HepG2 (cell line): ENCODE measurements around the gene VPS13D. TPM values are rescaled to one million over a fixed set of nuclear protein-coding genes. Genes with fewer than 3 reads are reported as not detected.

ENCODE experiments used
- ATAC-seq: fragments of 200-7000 bp; cut with Tn5 transposase; 3 replicates; pipeline ENCODE4 v1.9.1; 2020; ENCODE audit warnings: mild to moderate bottlenecking, moderate library complexity
- BruUV-seq: library from RNA; stranded (reverse); fragments of 400-500 nt; replicated peaks from 2 replicates; lab custom pipeline; 2021; lab: Mats Ljungman, UMichigan
- CTCF ChIA-PET: fragments of 300-600 bp; formaldehyde crosslinking; extraction: SDS; loops from one replicate; lab custom pipeline; 2021; ENCODE audit warnings: low total read pairs, inconsistent platforms, low intra/inter-chr PET ratio; lab: Yijun Ruan, JAX
- POLR2A ChIA-PET: fragments of 350-600 bp; sonication (Branson Sonifier 250); formaldehyde crosslinking; loops from one replicate; lab custom pipeline; 2020; ENCODE audit warnings: antibody characterized with exemption, inconsistent platforms; lab: Yijun Ruan, JAX
- DNase-seq: peaks from one replicate; pipeline ENCODE4 v3.0.0-alpha.2; 2015; ENCODE audit warnings: low spot score
- FAIRE-seq: peaks from 3 replicates; lab custom pipeline; 2011; peaks lifted over from hg19 to GRCh38; lab: Jason Lieb, UNC
- H2AFZ ChIP-seq: one replicate; pipeline ENCODE4 v1.6.1; 2011; ENCODE audit warnings: low read length, inconsistent platforms
- H3K27ac ChIP-seq: fragments of 300-600 bp; 3 replicates; pipeline ENCODE4 v1.8.0; 2011; ENCODE audit warnings: mixed run types, mild to moderate bottlenecking, mixed read lengths, low read length, inconsistent platforms; ENCODE audit not compliant: insufficient read depth; ENCODE audit errors: extremely low read length
- H3K27me3 ChIP-seq, 2 experiments: fragments of 200-600 bp in 1 of 2; 2 replicates in 1 of 2; 3 replicates in 1 of 2; pipeline versions ENCODE4 v1.6.0 to v1.8.0; 2011; ENCODE audit warnings: low read length in 2 of 2, mild to moderate bottlenecking in 2 of 2, moderate library complexity in 2 of 2, inconsistent platforms in 1 of 2; ENCODE audit not compliant: insufficient read depth in 2 of 2, control insufficient read depth in 1 of 2
- H3K36me3 ChIP-seq, 2 experiments: fragments of 200-600 bp in 1 of 2; replicated peaks in 1 of 2; 2 replicates in 1 of 2; 3 replicates in 1 of 2; pipeline versions ENCODE4 v1.5.1 to v1.8.0; 2011; ENCODE audit warnings: low read length in 2 of 2, inconsistent platforms in 1 of 2; ENCODE audit not compliant: insufficient read depth in 2 of 2, control insufficient read depth in 1 of 2
- H3K4me1 ChIP-seq: 2 replicates; pipeline ENCODE4 v1.5.1; 2012; ENCODE audit warnings: low read length, inconsistent platforms; ENCODE audit not compliant: insufficient read depth
- H3K4me2 ChIP-seq: 2 replicates; pipeline ENCODE4 v1.6.0; 2011; ENCODE audit warnings: low read depth, low read length, inconsistent platforms
- H3K4me3 ChIP-seq, 3 experiments: fragments of 200-600 bp in 1 of 3; sonication (generic), shearing (Covaris generic) in 1 of 3; replicated peaks in 1 of 3; 2 replicates each; pipeline ENCODE4 v1.5.1; 2011 to 2016; ENCODE audit warnings: low read length in 3 of 3, inconsistent platforms in 2 of 3, low read depth in 2 of 3, mild to moderate bottlenecking in 2 of 3, control low read depth in 1 of 3, mixed read lengths in 1 of 3; ENCODE audit not compliant: insufficient read depth in 1 of 3
- H3K79me2 ChIP-seq: one replicate; pipeline ENCODE4 v1.6.1; 2011; ENCODE audit warnings: low read length, inconsistent platforms; ENCODE audit not compliant: insufficient read depth
- H3K9ac ChIP-seq: 2 replicates; pipeline ENCODE4 v1.6.0; 2011; ENCODE audit warnings: mild to moderate bottlenecking, low read depth, low read length, inconsistent platforms; ENCODE audit not compliant: insufficient read depth
- H3K9me3 ChIP-seq: 2 replicates; pipeline ENCODE4 v1.5.1; 2012; ENCODE audit warnings: mild to moderate bottlenecking, low read length
- H4K20me1 ChIP-seq: 2 replicates; pipeline ENCODE4 v1.6.0; 2011; ENCODE audit warnings: inconsistent platforms, mild to moderate bottlenecking, low read length, moderate library complexity; ENCODE audit not compliant: insufficient read depth
- CHD4 ChIP-seq: fragments of 200-600 bp; sonication (generic); IDR thresholded peaks from 2 replicates; pipeline ENCODE4 v1.7.0; 2017; ENCODE audit warnings: mild to moderate bottlenecking, low read length, borderline replicate concordance
- ERF ChIP-seq: IDR thresholded peaks from 2 replicates; pipeline ENCODE4 v1.6.1; 2018; ENCODE audit warnings: missing biosample characterization, missing genetic modification reagents
- FOXC1 ChIP-seq: sonication (generic); formaldehyde crosslinking; IDR thresholded peaks from 2 replicates; pipeline ENCODE4 v1.8.0; 2022; ENCODE audit warnings: mild to moderate bottlenecking, missing genetic modification reagents, borderline replicate concordance
- HDAC6 ChIP-seq: fragments of 200-600 bp; sonication (generic); IDR thresholded peaks from 2 replicates; pipeline ENCODE4 v1.7.0; 2017; ENCODE audit warnings: mild to moderate bottlenecking, antibody characterized with exemption, low read length, low read depth
- KAT2B ChIP-seq: fragments of 150-350 bp; IDR thresholded peaks from 2 replicates; pipeline ENCODE4 v1.6.1; 2014; ENCODE audit warnings: low read depth, low read length, borderline replicate concordance
- NR2F1 ChIP-seq, 2 experiments: fragments of 450-650 bp in 1 of 2; formaldehyde crosslinking in 1 of 2; IDR thresholded peaks; 2 replicates each; pipeline versions ENCODE4 v1.5.0 to v1.6.1; 2016 to 2020; ENCODE audit warnings: mild to moderate bottlenecking in 1 of 2, missing compliant biosample characterization in 1 of 2, missing genetic modification reagents in 1 of 2, moderate library complexity in 1 of 2
- NR2F6 ChIP-seq, 2 experiments: IDR thresholded peaks; 2 replicates each; pipeline ENCODE4 v1.6.1; 2016; ENCODE audit warnings: antibody characterized with exemption in 1 of 2, mild to moderate bottlenecking in 1 of 2
- POLR2AphosphoS2 ChIP-seq: IDR thresholded peaks from 2 replicates; pipeline ENCODE4 v1.6.1; 2011; ENCODE audit warnings: low read depth, low read length, improper control_type of control experiment
- SALL1 ChIP-seq: sonication (generic); formaldehyde crosslinking; IDR thresholded peaks from 2 replicates; pipeline ENCODE4 v1.8.0; 2022; ENCODE audit warnings: mild to moderate bottlenecking, missing genetic modification reagents
- SOX6 ChIP-seq, 2 experiments: fragments of 450-650 bp in 1 of 2; sonication (generic) in 1 of 2; formaldehyde crosslinking in 1 of 2; IDR thresholded peaks; 2 replicates each; pipeline versions ENCODE4 v1.4.0 to v1.6.1; 2017 to 2020; ENCODE audit warnings: antibody characterized with exemption in 1 of 2, mild to moderate bottlenecking in 1 of 2, missing genetic modification reagents in 1 of 2
- ZFAT ChIP-seq: sonication (generic); formaldehyde crosslinking; conservative IDR thresholded peaks from 2 replicates; pipeline ENCODE4 v1.8.1; 2023; ENCODE audit warnings: missing genetic modification reagents, inconsistent platforms
- ZNF124 ChIP-seq: sonication (generic); formaldehyde crosslinking; IDR thresholded peaks from 2 replicates; pipeline ENCODE4 v1.4.0; 2020; ENCODE audit warnings: missing genetic modification reagents
- ZNF230 ChIP-seq: sonication (generic); formaldehyde crosslinking; IDR thresholded peaks from 2 replicates; pipeline ENCODE4 v1.4.0; 2020; ENCODE audit warnings: mild to moderate bottlenecking, missing genetic modification reagents
- ZNF510 ChIP-seq: sonication (generic); formaldehyde crosslinking; IDR thresholded peaks from 2 replicates; pipeline ENCODE4 v1.4.0; 2020; ENCODE audit warnings: low read depth, mild to moderate bottlenecking, missing genetic modification reagents
- WGBS: methylation state at CpG from one replicate; pipeline ENCODE4 v1.1.6; 2017; ENCODE audit warnings: low lambda C conversion rate; 5-methylcytosine and 5-hydroxymethylcytosine counted together
- in situ Hi-C: cut with HindIII; loops from 2 replicates; pipeline ENCODE4 v1.10.0; 2017; ENCODE audit warnings: low pct_unique_long_range_greater_than_20kb; ENCODE audit not compliant: extremely low pct_ligation_motif_present
- intact Hi-C: fragments of 100-400 bp; cut with micrococcal nuclease; formaldehyde crosslinking; loops from one replicate; pipeline ENCODE4 v1.10.0; 2022; ENCODE audit not compliant: unreplicated experiment
- polyA plus RNA-seq, 8 experiments: library from polyadenylated mRNA; depleted of rRNA in 3 of 8; stranded (reverse) in 7 of 8; unstranded in 1 of 8; fragments of >200 nt; fragmentation: Illumina TruSeq in 4 of 8; extraction: Trizol in 4 of 8; gene quantifications; 2 replicates each; pipeline versions ENCODE4 v1.2.1 to v1.2.3, GENCODE V29; 2011 to 2016; ENCODE audit warnings: low read depth in 4 of 8, missing spikeins in 1 of 8, mixed read lengths in 1 of 8; ENCODE audit not compliant: insufficient read depth in 1 of 8
- total RNA-seq, 5 experiments: library from RNA; depleted of rRNA; stranded (reverse); fragments of >200 nt; fragmentation: Illumina TruSeq; extraction: Trizol; gene quantifications; 2 replicates each; pipeline ENCODE4 v1.2.3, GENCODE V29; 2016; ENCODE audit warnings: low read depth in 1 of 5
- TF ChIP-seq, protein P1 (sequence below): sonication (generic); formaldehyde crosslinking; IDR thresholded peaks from 2 replicates; pipeline ENCODE4 v1.5.0; 2020; ENCODE audit warnings: mild to moderate bottlenecking, missing genetic modification reagents, moderate library complexity
- TF ChIP-seq, protein P2 (sequence below): sonication (generic); formaldehyde crosslinking; IDR thresholded peaks from 2 replicates; pipeline ENCODE4 v1.8.0; 2023; ENCODE audit warnings: mild to moderate bottlenecking, missing genetic modification reagents

Gene VPS13D
- total and polyA plus RNA-seq, 2 of the 13 experiments (the other 11 are each of a cell fraction or from before 2014, with no cell fraction given): 8.6 to 13.9 TPM

DNA sequence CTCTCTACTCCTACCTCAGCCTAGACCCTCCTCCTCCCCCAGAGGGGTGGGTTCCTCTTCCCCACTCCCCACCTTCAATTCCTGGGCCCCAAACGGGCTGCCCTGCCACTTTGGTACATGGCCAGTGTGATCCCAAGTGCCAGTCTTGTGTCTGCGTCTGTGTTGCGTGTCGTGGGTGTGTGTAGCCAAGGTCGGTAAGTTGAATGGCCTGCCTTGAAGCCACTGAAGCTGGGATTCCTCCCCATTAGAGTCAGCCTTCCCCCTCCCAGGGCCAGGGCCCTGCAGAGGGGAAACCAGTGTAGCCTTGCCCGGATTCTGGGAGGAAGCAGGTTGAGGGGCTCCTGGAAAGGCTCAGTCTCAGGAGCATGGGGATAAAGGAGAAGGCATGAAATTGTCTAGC is 21.6 kb upstream of the VPS13D start:
- POLR2A ChIA-PET: no interaction called here
- intact Hi-C loops: no loop called here

DNA sequence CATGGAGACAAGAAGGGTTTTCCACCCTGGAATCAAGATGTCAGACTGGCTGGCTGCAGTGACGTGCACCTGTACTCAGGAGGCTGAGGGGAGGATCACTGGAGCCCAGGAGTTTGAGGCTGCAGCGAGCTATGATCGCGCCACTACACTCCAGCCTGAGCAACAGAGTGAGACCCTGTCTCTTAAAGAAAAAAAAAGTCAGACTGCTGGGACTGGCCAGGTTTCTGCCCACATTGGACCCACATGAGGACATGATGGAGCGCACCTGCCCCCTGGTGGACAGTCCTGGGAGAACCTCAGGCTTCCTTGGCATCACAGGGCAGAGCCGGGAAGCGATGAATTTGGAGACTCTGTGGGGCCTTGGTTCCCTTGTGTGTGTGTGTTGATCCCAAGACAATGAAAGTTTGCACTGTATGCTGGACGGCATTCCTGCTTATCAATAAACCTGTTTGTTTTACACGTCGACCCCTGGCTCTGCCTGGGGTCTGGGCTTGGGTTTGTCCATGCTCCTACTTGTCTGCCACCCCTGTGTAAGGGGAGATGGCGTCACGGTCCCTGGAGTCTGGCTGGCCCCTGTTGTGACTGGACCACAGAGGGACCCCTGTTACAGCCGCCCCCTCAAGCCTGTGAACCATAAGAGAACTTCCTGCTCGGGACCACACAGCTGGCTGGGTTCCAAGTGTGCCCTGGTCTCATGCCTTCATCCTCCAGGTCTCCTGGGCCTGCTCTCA is 20.9 kb upstream of the VPS13D start:
- ChIA-PET POLR2A (no interaction called here), CTCF (interaction anchor here (1.0 to 3.6 kb wide), 3 partner anchors 72 to 90 kb away, joined by 3 to 93 read pairs (median 13); no protein-coding TSS in a partner anchor)
- Histone ChIP-seq H3K9ac (no peak overlapping the region), H3K27ac (no peak overlapping the region), H3K9me3 (no peaks in the 10 kb centered on the region), H4K20me1 (no peaks in the 10 kb centered on the region), H3K79me2 (no peaks in the 10 kb centered on the region), H3K36me3 (no peaks in the 10 kb centered on the region), H3K4me3 (no peak overlapping the region), H3K27me3 (no peaks in the 10 kb centered on the region), H2AFZ (no peak overlapping the region), H3K4me1 (no peaks in the 10 kb centered on the region), H3K4me2 (no peak overlapping the region)
- DNase-seq (peak; percentile 56), FAIRE-seq (peak; percentile 87), ATAC-seq (peak; percentile 93)
- BruUV-seq: no TSS peak
- WGBS: 0% methylated on average over 3 of the region's 14 CpGs
- intact Hi-C loops: loop anchor here (1.0 kb wide), 1 partner anchor 85 kb away; no protein-coding TSS in a partner anchor
- in situ Hi-C loops: loop anchor here (5.0 kb wide), 1 partner anchor 87 kb away; no protein-coding TSS in a partner anchor
- 0 out of 2 replicates have a peak, but pooled peaks have one; percentile 20 for TF ChIP-seq ERF (CRISPR knock-in tag)
- TF ChIP-seq CHD4: no peak
- TF ChIP-seq, protein P1, sequence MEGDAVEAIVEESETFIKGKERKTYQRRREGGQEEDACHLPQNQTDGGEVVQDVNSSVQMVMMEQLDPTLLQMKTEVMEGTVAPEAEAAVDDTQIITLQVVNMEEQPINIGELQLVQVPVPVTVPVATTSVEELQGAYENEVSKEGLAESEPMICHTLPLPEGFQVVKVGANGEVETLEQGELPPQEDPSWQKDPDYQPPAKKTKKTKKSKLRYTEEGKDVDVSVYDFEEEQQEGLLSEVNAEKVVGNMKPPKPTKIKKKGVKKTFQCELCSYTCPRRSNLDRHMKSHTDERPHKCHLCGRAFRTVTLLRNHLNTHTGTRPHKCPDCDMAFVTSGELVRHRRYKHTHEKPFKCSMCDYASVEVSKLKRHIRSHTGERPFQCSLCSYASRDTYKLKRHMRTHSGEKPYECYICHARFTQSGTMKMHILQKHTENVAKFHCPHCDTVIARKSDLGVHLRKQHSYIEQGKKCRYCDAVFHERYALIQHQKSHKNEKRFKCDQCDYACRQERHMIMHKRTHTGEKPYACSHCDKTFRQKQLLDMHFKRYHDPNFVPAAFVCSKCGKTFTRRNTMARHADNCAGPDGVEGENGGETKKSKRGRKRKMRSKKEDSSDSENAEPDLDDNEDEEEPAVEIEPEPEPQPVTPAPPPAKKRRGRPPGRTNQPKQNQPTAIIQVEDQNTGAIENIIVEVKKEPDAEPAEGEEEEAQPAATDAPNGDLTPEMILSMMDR (CRISPR knock-in tag): peak; percentile 94
- TF ChIP-seq ZNF510: no peak
- TF ChIP-seq SOX6 (IDR thresholded peaks at IDR 0.05): no peak
- no peak for TF ChIP-seq SOX6 (CRISPR knock-in tag; IDR thresholded peaks at IDR 0.05)
- 0 out of 2 replicates have a peak, but pooled peaks have one; percentile 17 for TF ChIP-seq SALL1 (CRISPR knock-in tag)
- TF ChIP-seq, protein P2, sequence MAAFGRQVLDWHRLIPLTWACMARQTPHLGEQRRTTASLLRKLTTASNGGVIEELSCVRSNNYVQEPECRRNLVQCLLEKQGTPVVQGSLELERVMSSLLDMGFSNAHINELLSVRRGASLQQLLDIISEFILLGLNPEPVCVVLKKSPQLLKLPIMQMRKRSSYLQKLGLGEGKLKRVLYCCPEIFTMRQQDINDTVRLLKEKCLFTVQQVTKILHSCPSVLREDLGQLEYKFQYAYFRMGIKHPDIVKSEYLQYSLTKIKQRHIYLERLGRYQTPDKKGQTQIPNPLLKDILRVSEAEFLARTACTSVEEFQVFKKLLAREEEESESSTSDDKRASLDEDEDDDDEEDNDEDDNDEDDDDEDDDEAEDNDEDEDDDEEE (CRISPR knock-in tag): no peak
- TF ChIP-seq POLR2AphosphoS2: no peak
- TF ChIP-seq KAT2B: no peak
- TF ChIP-seq ZFAT (CRISPR knock-in tag): no peak
- TF ChIP-seq FOXC1 (CRISPR knock-in tag): 0 out of 2 replicates have a peak, but pooled peaks have one; percentile 22
- no peak for TF ChIP-seq NR2F1 (CRISPR knock-in tag; IDR thresholded peaks at IDR 0.05)
- TF ChIP-seq NR2F6 (IDR thresholded peaks at IDR 0.05): no peak
- peak; percentile 9; the same call in 1 of the 2 replicates for TF ChIP-seq NR2F6 (CRISPR knock-in tag; IDR thresholded peaks at IDR 0.05)

More for the DNA sequence above, 21.6 kb upstream of the VPS13D start:
- TF ChIP-seq ZNF124 (CRISPR knock-in tag): no peak
- TF ChIP-seq HDAC6: no peak
- TF ChIP-seq NR2F1 (CRISPR knock-in tag; IDR thresholded peaks at IDR 0.05): no peak
- no peak for TF ChIP-seq ZNF230
- FAIRE-seq (no peak), ATAC-seq (no peak), DNase-seq (no peak)
- CTCF ChIA-PET: interaction anchor here (1.0 to 3.6 kb wide), 3 partner anchors 73 to 90 kb away, joined by 3 to 93 read pairs (median 13); no protein-coding TSS in a partner anchor
- no peaks in the 10 kb centered on the region for H3K79me2 ChIP-seq
- H3K4me3 ChIP-seq: no peak overlapping the region
- no TSS peak for BruUV-seq
- WGBS: 60% methylated on average over 6 of the region's 6 CpGs
- H4K20me1 ChIP-seq: no peaks in the 10 kb centered on the region
- no peak overlapping the region for H3K4me2 ChIP-seq
- no peaks in the 10 kb centered on the region for H3K9me3 ChIP-seq
- H3K9ac ChIP-seq: no peak overlapping the region
- H3K4me1 ChIP-seq: no peaks in the 10 kb centered on the region
- H3K36me3 ChIP-seq: no peaks in the 10 kb centered on the region
- H2AFZ ChIP-seq: no peak overlapping the region
- no peaks in the 10 kb centered on the region for H3K27me3 ChIP-seq
- no peak overlapping the region for H3K27ac ChIP-seq
- in situ Hi-C loops: loop anchor here (5.0 kb wide), 1 partner anchor 86 kb away; no protein-coding TSS in a partner anchor
